Stimulated activated CD4-positive, alpha-beta T cell treated with anti-CD3 and anti-CD28 coated beads, Interleukin-2, amount 100 ng/mL, for 4 hours (primary cell): Measurements from ENCODE around the gene TBC1D9.

Experiments
- DNase-seq: peaks from one replicate; pipeline ENCODE4 v3.0.0-alpha.2; 2020; ENCODE audit warnings: low read depth

The TBC1D9 gene

GRCh38 chr4:140617499-140618248 is 138.5 kb downstream of the TBC1D9 start:
- DNase-seq = no peak

- no peak for DNase-seq
Observed at GRCh38 chr4:140615451-140615850, 140.7 kb downstream of the TBC1D9 start.

- no peak for DNase-seq
Observed at GRCh38 chr4:140612357-140612756, 143.8 kb downstream of the TBC1D9 start.

- no peak for DNase-seq
Observed at GRCh38 chr4:140611854-140612253, 144.3 kb downstream of the TBC1D9 start.

- DNase-seq = no peak
Observed at GRCh38 chr4:140609548-140610425, 146.4 kb downstream of the TBC1D9 start.

GRCh38 chr4:140607852-140608251 is 148.3 kb downstream of the TBC1D9 start:
- no peak for DNase-seq

- no peak for DNase-seq
Observed at GRCh38 chr4:140604544-140604943, 151.6 kb downstream of the TBC1D9 start.

GRCh38 chr4:140603286-140603685 is 152.9 kb downstream of the TBC1D9 start:
- DNase-seq = no peak

GRCh38 chr4:140602714-140603113 is 153.5 kb downstream of the TBC1D9 start:
- DNase-seq = no peak

- no peak for DNase-seq
Observed at GRCh38 chr4:140600408-140600807, 155.8 kb downstream of the TBC1D9 start.

- no peak for DNase-seq
Observed at GRCh38 chr4:140595065-140595464, 161.1 kb downstream of the TBC1D9 start.

GRCh38 chr4:140584439-140584838 is 171.7 kb downstream of the TBC1D9 start:
- DNase-seq = no peak

GRCh38 chr4:140581078-140581477 is 175.1 kb downstream of the TBC1D9 start:
- DNase-seq = no peak

GRCh38 chr4:140579278-140579677 is 176.9 kb downstream of the TBC1D9 start:
- no peak for DNase-seq

- DNase-seq = no peak
Observed at GRCh38 chr4:140575489-140575888, 180.7 kb downstream of the TBC1D9 start.

- no peak for DNase-seq
Observed at GRCh38 chr4:140571620-140572019, 184.6 kb downstream of the TBC1D9 start.
